ENCODE measurements around the gene CDH4. TPM values are rescaled to one million over a fixed set of nuclear protein-coding genes. Genes with fewer than 3 reads are reported as not detected.

Gene CDH4
- total and polyA plus RNA-seq, 2 of the 8 experiments (the other 6 are each of a cell fraction or from before 2014, with no cell fraction given), result 4.3 to 7.9 TPM

- TF ChIP-seq SIN3A (conservative IDR thresholded peaks at IDR 0.05 in 1 of 2, IDR thresholded peaks at IDR 0.05 in 1 of 2; ENCODE audit: low read depth in 1 of 2, low read length in 2 of 2) (no peak), SAP30 (IDR thresholded peaks at IDR 0.05; ENCODE audit: insufficient read depth, insufficient replicate concordance, low read length) (no peak), KDM5A (IDR thresholded peaks at IDR 0.05; ENCODE audit: low read length) (no peak), ZNF274 (IDR thresholded peaks at IDR 0.05; ENCODE audit: borderline replicate concordance, extremely low read depth, low read length) (no peak), NRF1 (IDR thresholded peaks at IDR 0.05; ENCODE audit: low read depth, low read length) (no peak)
Observed at GRCh38 chr20:61929561-61929960, 677.5 kb downstream of the CDH4 start (continued).

Measured in H1 (cell line).